Activated CD8-positive, alpha-beta memory T cell treated with anti-CD3 and anti-CD28 coated beads, Interleukin-2, amount 10 ng/mL, durations not matched to agents 7 days and 5 days (primary cell): Measurements from ENCODE around the gene MAPRE3. TPM values are rescaled to one million over a fixed set of nuclear protein-coding genes. Genes with fewer than 3 reads are reported as not detected.

ENCODE experiments used
- ATAC-seq: fragments of 150-1000 bp; cut with Tn5 transposase; one replicate; pipeline ENCODE4 v1.10.0; 2021; ENCODE audit warnings: moderate library complexity
- CTCF ChIA-PET: fragments of 350-600 bp; sonication (Branson Sonifier 250); formaldehyde crosslinking; loops from one replicate; lab custom pipeline; 2021; ENCODE audit warnings: antibody characterized with exemption; lab: Charles Lee
- DNase-seq: peaks from one replicate; pipeline ENCODE4 v3.0.0-alpha.2; 2020
- H3K27ac Mint-ChIP-seq: one replicate; pipeline ENCODE4 v1.8.0; 2021; ENCODE audit warnings: mild to moderate bottlenecking, mixed read lengths
- H3K27me3 Mint-ChIP-seq: one replicate; pipeline ENCODE4 v1.8.0; 2021; ENCODE audit warnings: mixed read lengths
- H3K36me3 Mint-ChIP-seq: one replicate; pipeline ENCODE4 v1.8.0; 2021; ENCODE audit warnings: mild to moderate bottlenecking, mixed read lengths
- H3K4me1 Mint-ChIP-seq: one replicate; pipeline ENCODE4 v1.8.0; 2021; ENCODE audit warnings: mixed read lengths
- H3K4me3 Mint-ChIP-seq: one replicate; pipeline ENCODE4 v1.8.0; 2021; ENCODE audit warnings: mild to moderate bottlenecking, moderate library complexity, mixed read lengths
- H3K9me3 Mint-ChIP-seq: one replicate; pipeline ENCODE4 v1.8.0; 2022; ENCODE audit warnings: low read depth, mixed read lengths
- total RNA-seq, 2 experiments: library from RNA; stranded (reverse); gene quantifications; one replicate each; pipeline ENCODE4 v1.2.3, GENCODE V29; 2021

The MAPRE3 gene
- total RNA-seq, 2 experiments from 2014 or later, result 0.91 to 1.3 TPM

DNA sequence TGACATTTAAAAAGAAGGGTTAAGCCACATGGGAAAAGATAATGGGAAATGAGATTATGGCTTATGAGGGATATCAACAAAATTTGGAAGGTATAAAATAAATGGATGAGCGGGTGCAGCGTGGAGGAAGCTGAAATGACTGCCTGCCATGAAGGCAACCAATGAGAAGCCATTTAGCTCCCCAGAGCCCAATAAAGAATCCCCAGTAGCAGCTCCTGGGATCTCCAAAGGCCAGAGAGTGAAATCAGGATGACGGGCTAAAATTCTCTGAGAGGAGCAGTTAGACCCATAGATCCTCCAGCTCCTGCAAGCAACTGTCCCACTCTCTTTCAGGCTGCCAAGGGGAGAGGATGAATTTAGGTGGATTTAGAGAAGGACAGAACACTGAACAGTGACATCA is 12.9 kb upstream of the MAPRE3 start:
- Mint-ChIP-seq H3K4me1 (no peaks in the 10 kb centered on the region), H3K9me3 (no peaks in the 10 kb centered on the region), H3K27ac (no peak overlapping the region), H3K27me3 (peaks cover 63% of the 10 kb centered on the region), H3K4me3 (no peak overlapping the region), H3K36me3 (no peaks in the 10 kb centered on the region)
- DNase-seq (no peak), ATAC-seq (no peak)
- CTCF ChIA-PET, result interaction anchor here (3.8 to 4.3 kb wide), 2 partner anchors 59 to 111 kb away, joined by 12 to 34 read pairs; no protein-coding TSS in a partner anchor

- H3K9me3 Mint-ChIP-seq, result no peaks in the 10 kb centered on the region
- H3K36me3 Mint-ChIP-seq, result no peaks in the 10 kb centered on the region
- H3K27me3 Mint-ChIP-seq, result peaks cover 55% of the 10 kb centered on the region
- no peak overlapping the region for H3K27ac Mint-ChIP-seq
- no peak for DNase-seq
- H3K4me1 Mint-ChIP-seq, result no peaks in the 10 kb centered on the region
- ATAC-seq, result no peak
- CTCF ChIA-PET, result interaction anchor here (0.6 to 4.3 kb wide), 18 partner anchors 8 to 647 kb away, joined by 3 to 34 read pairs (median 4); partner anchors contain the start of genes AGBL5 and KHK
- no peak overlapping the region for H3K4me3 Mint-ChIP-seq
Observed at GRCh38 chr2:26959331-26959730, 11.1 kb upstream of the MAPRE3 start.

- no peak for DNase-seq
- Mint-ChIP-seq H3K27ac (no peak overlapping the region), H3K36me3 (no peaks in the 10 kb centered on the region), H3K9me3 (no peaks in the 10 kb centered on the region), H3K4me3 (no peak overlapping the region), H3K27me3 (peaks cover 39% of the 10 kb centered on the region), H3K4me1 (peaks cover 6% of the 10 kb centered on the region)
- CTCF ChIA-PET, result interaction anchor here (0.7 to 4.3 kb wide), 3 partner anchors 53 to 354 kb away, joined by 3 to 107 read pairs (median 16); no protein-coding TSS in a partner anchor
- no peak for ATAC-seq
Observed at GRCh38 chr2:26964446-26965130, 5.8 kb upstream of the MAPRE3 start.

- CTCF ChIA-PET, result interaction anchor here (0.9 to 3.6 kb wide), 6 partner anchors 8 to 48 kb away, joined by 3 to 13 read pairs (median 4); no protein-coding TSS in a partner anchor
- no peaks in the 10 kb centered on the region for H3K9me3 Mint-ChIP-seq
- no peak for DNase-seq
- no peaks in the 10 kb centered on the region for H3K36me3 Mint-ChIP-seq
- H3K4me1 Mint-ChIP-seq, result peaks cover 12% of the 10 kb centered on the region
- ATAC-seq, result no peak
- H3K27me3 Mint-ChIP-seq, result peaks cover 48% of the 10 kb centered on the region
- H3K27ac Mint-ChIP-seq, result no peak overlapping the region
- H3K4me3 Mint-ChIP-seq, result no peak overlapping the region
Observed at GRCh38 chr2:26968001-26968400, 2.4 kb upstream of the MAPRE3 start.

DNA sequence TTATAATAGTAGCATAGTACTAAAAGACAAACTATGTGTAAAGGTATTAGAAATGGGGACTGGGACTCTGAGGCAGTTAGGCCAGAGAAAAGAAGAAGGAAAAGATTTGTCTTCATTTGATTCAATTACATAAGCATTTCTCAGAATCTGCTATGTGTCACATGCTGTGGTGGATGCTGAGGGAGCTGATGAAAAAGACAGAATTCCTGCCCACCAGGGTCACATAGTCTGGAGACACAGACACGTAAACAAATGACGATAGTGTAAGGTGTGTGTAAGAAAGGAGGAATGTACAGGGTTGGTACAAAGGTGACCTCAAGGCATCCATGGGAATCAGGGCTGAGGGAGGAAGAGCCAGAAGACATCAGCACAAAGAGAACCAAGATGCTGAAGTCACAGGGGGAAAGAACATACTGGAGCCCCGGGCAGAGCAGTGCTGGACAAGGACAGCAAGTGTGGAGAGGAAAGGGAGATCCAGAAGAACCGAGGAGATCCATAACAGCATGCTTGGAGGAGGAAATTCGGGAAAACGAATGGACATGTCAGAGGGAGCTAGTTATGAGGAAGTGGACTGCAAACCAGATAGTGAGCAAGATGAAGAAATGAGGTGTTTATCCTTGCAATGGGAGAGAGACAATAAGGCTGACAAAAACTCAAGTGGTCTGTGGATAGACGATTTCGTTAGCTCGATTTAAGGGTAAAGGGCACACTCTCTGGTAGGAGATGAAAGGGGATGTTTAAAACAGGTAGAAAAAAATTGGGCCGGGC is 1.2 kb upstream of the MAPRE3 start:
- Mint-ChIP-seq H3K36me3 (no peaks in the 10 kb centered on the region), H3K4me1 (peaks cover 12% of the 10 kb centered on the region), H3K9me3 (no peaks in the 10 kb centered on the region), H3K27me3 (peaks cover 52% of the 10 kb centered on the region), H3K4me3 (peak overlapping the region; percentile 28), H3K27ac (no peak overlapping the region)
- no peak for DNase-seq
- ATAC-seq, result no peak
- CTCF ChIA-PET, result interaction anchor here (0.6 to 3.6 kb wide), 8 partner anchors 7 to 123 kb away, joined by 3 to 13 read pairs (median 4); no protein-coding TSS in a partner anchor

- no peak for ATAC-seq
- H3K27ac Mint-ChIP-seq, result no peak overlapping the region
- CTCF ChIA-PET, result interaction anchor here (1.3 kb wide), 1 partner anchor 9 kb away, joined by 4 read pairs; no protein-coding TSS in a partner anchor
Observed at GRCh38 chr2:26970928-26971627, 641 bp downstream of the MAPRE3 start.

GRCh38 chr2:26971911-26972786 is 1.7 kb downstream of the MAPRE3 start:
- no peak overlapping the region for H3K27ac Mint-ChIP-seq
- CTCF ChIA-PET, result interaction anchor here (1.3 to 1.5 kb wide), 2 partner anchors 10 kb away, joined by 4 to 5 read pairs; no protein-coding TSS in a partner anchor
- ATAC-seq (no peak), DNase-seq (no peak)
- peaks cover 12% of the 10 kb centered on the region for H3K4me1 Mint-ChIP-seq
- H3K9me3 Mint-ChIP-seq, result no peaks in the 10 kb centered on the region
- H3K36me3 Mint-ChIP-seq, result no peaks in the 10 kb centered on the region
- peaks cover 53% of the 10 kb centered on the region for H3K27me3 Mint-ChIP-seq
- no peak overlapping the region for H3K4me3 Mint-ChIP-seq

More at GRCh38 chr2:26970928-26971627, 641 bp downstream of the MAPRE3 start:
- Mint-ChIP-seq H3K27me3 (peaks cover 57% of the 10 kb centered on the region), H3K9me3 (no peaks in the 10 kb centered on the region), H3K4me3 (peak overlapping the region; percentile 52), H3K36me3 (no peaks in the 10 kb centered on the region), H3K4me1 (peaks cover 12% of the 10 kb centered on the region)
- DNase-seq, result no peak

- ATAC-seq, result no peak
- Mint-ChIP-seq H3K4me1 (peaks cover 9% of the 10 kb centered on the region), H3K4me3 (no peak overlapping the region), H3K27me3 (peaks cover 38% of the 10 kb centered on the region), H3K27ac (no peak overlapping the region), H3K36me3 (no peaks in the 10 kb centered on the region), H3K9me3 (no peaks in the 10 kb centered on the region)
- no peak for DNase-seq
- CTCF ChIA-PET, result interaction anchor here (1.3 kb wide), 1 partner anchor 42 kb away, joined by 6 read pairs; no protein-coding TSS in a partner anchor
Observed at GRCh38 chr2:26974352-26974751, 3.9 kb downstream of the MAPRE3 start.

- ATAC-seq (no peak), DNase-seq (no peak)
- CTCF ChIA-PET, result interaction anchor here (1.3 to 2.0 kb wide), 2 partner anchors 14 to 42 kb away, joined by 6 to 10 read pairs; no protein-coding TSS in a partner anchor
- H3K9me3 Mint-ChIP-seq, result no peaks in the 10 kb centered on the region
- H3K36me3 Mint-ChIP-seq, result no peaks in the 10 kb centered on the region
- H3K4me3 Mint-ChIP-seq, result no peak overlapping the region
- H3K27ac Mint-ChIP-seq, result no peak overlapping the region
- peaks cover 30% of the 10 kb centered on the region for H3K27me3 Mint-ChIP-seq
- peaks cover 4% of the 10 kb centered on the region for H3K4me1 Mint-ChIP-seq
Observed at GRCh38 chr2:26975102-26975501, 4.7 kb downstream of the MAPRE3 start.

DNA sequence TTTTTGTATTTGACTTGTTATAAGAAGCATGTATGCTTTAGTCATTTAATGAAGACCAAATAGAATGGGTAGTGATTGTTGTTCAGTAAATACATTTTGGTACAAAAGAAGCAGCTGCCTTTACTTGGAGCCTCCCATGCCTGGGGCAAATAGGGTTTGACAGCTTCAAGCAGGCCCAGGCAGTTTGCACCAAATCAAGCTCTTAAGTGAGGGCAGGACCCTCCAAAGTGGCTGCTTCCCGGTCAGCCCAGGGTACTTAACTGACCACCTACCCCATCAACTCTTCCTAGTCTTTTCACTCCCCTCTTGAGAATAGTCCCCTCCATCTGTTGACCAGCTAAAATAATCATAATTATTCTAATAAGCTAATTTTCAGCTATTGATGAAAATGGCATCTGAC is 5.2 kb downstream of the MAPRE3 start:
- CTCF ChIA-PET, result interaction anchor here (0.6 to 2.0 kb wide), 6 partner anchors 8 to 352 kb away, joined by 3 to 10 read pairs (median 4); no protein-coding TSS in a partner anchor
- Mint-ChIP-seq H3K9me3 (no peaks in the 10 kb centered on the region), H3K27ac (no peak overlapping the region), H3K4me3 (no peak overlapping the region), H3K27me3 (peaks cover 30% of the 10 kb centered on the region), H3K4me1 (peaks cover 4% of the 10 kb centered on the region), H3K36me3 (no peaks in the 10 kb centered on the region)
- ATAC-seq, result no peak
- DNase-seq, result peak; percentile 3

- no peaks in the 10 kb centered on the region for H3K9me3 Mint-ChIP-seq
- peaks cover 1% of the 10 kb centered on the region for H3K4me1 Mint-ChIP-seq
- no peaks in the 10 kb centered on the region for H3K36me3 Mint-ChIP-seq
- H3K27ac Mint-ChIP-seq, result no peak overlapping the region
- CTCF ChIA-PET, result interaction anchor here (0.6 to 2.0 kb wide), 6 partner anchors 9 to 351 kb away, joined by 3 to 10 read pairs (median 4); no protein-coding TSS in a partner anchor
- H3K4me3 Mint-ChIP-seq, result no peak overlapping the region
- H3K27me3 Mint-ChIP-seq, result peaks cover 31% of the 10 kb centered on the region
- DNase-seq (peak; percentile 5), ATAC-seq (no peak)
Observed at GRCh38 chr2:26976237-26976636, 5.8 kb downstream of the MAPRE3 start.

DNA sequence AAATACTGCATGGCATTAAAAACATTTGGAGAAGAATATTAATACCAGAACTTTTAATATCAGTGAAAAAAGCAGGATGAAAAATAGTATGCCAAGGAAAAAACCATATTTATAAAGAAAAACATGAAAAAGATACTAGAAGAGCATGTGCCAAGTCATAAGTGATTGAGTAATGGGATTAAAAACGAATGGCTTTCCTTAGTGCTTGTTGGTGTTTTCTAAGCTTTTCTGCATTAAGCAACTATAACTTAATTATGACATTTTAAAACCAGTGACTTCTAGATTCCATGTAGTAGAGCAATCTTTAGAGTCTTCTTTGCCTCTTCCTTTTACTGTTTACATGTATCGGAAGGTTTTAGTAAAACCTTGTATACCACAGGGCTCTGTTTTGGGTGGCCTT is 6.6 kb downstream of the MAPRE3 start:
- H3K36me3 Mint-ChIP-seq, result no peaks in the 10 kb centered on the region
- H3K9me3 Mint-ChIP-seq, result no peaks in the 10 kb centered on the region
- no peak for ATAC-seq
- H3K4me1 Mint-ChIP-seq, result peaks cover under 1% of the 10 kb centered on the region
- no peak overlapping the region for H3K4me3 Mint-ChIP-seq
- H3K27ac Mint-ChIP-seq, result no peak overlapping the region
- peaks cover 25% of the 10 kb centered on the region for H3K27me3 Mint-ChIP-seq
- DNase-seq, result no peak
- CTCF ChIA-PET, result interaction anchor here (0.8 to 3.4 kb wide), 4 partner anchors 9 to 21 kb away, joined by 3 to 16 read pairs (median 4); no protein-coding TSS in a partner anchor
